Activated naive CD4-positive, alpha-beta T cell treated with anti-CD3 and anti-CD28 coated beads, Interleukin-2, amount 10 ng/mL, durations not matched to agents 7 days and 5 days (primary cell): ENCODE data around the gene DCAKD.

Experiments
- CTCF ChIA-PET: fragments of 350-600 bp; sonication (Branson Sonifier 250); formaldehyde crosslinking; loops from one replicate; lab custom pipeline; 2021; ENCODE audit warnings: antibody characterized with exemption; lab: Charles Lee
- DNase-seq: peaks from one replicate; pipeline ENCODE4 v3.0.0-alpha.2; 2020
- H3K27ac Mint-ChIP-seq: one replicate; pipeline ENCODE4 v1.8.0; 2021; ENCODE audit warnings: mild to moderate bottlenecking, moderate library complexity, mixed read lengths
- H3K27me3 Mint-ChIP-seq: one replicate; pipeline ENCODE4 v1.8.0; 2021; ENCODE audit warnings: mild to moderate bottlenecking, mixed read lengths
- H3K36me3 Mint-ChIP-seq: one replicate; pipeline ENCODE4 v1.8.0; 2021; ENCODE audit warnings: mixed read lengths
- H3K4me1 Mint-ChIP-seq: one replicate; pipeline ENCODE4 v1.8.0; 2021; ENCODE audit warnings: mixed read lengths
- H3K4me3 Mint-ChIP-seq: one replicate; pipeline ENCODE4 v1.8.0; 2021; ENCODE audit warnings: mild to moderate bottlenecking, moderate library complexity, mixed read lengths
- H3K9me3 Mint-ChIP-seq: one replicate; pipeline ENCODE4 v1.8.0; 2021; ENCODE audit warnings: mixed read lengths

DCAKD gene

GRCh38 chr17:45086865-45087503, 35.6 kb upstream of the DCAKD start:
- CTCF ChIA-PET, result interaction anchor here (1.1 to 6.2 kb wide), 3 partner anchors 12 to 44 kb away, joined by 3 to 28 read pairs (median 3); no protein-coding TSS in a partner anchor
- H3K9me3 Mint-ChIP-seq, result no peaks in the 10 kb centered on the region
- H3K36me3 Mint-ChIP-seq, result peaks cover 51% of the 10 kb centered on the region
- H3K27ac Mint-ChIP-seq, result no peak overlapping the region
- DNase-seq, result no peak
- H3K27me3 Mint-ChIP-seq, result no peaks in the 10 kb centered on the region
- peaks cover 9% of the 10 kb centered on the region for H3K4me1 Mint-ChIP-seq
- H3K4me3 Mint-ChIP-seq, result no peak overlapping the region

- Mint-ChIP-seq H3K4me3 (no peak overlapping the region), H3K27ac (no peak overlapping the region), H3K27me3 (no peaks in the 10 kb centered on the region), H3K9me3 (no peaks in the 10 kb centered on the region), H3K36me3 (peaks cover 52% of the 10 kb centered on the region), H3K4me1 (peaks cover 9% of the 10 kb centered on the region)
- no peak for DNase-seq
- CTCF ChIA-PET, result interaction anchor here (1.4 to 6.2 kb wide), 2 partner anchors 12 to 45 kb away, joined by 3 to 28 read pairs; no protein-coding TSS in a partner anchor
Observed at GRCh38 chr17:45086391-45086790, 35.0 kb upstream of the DCAKD start.

GRCh38 chr17:45081047-45081703, 29.7 kb upstream of the DCAKD start:
- Mint-ChIP-seq H3K9me3 (no peaks in the 10 kb centered on the region), H3K4me1 (peaks cover 6% of the 10 kb centered on the region), H3K27ac (peak overlapping the region; percentile 49), H3K36me3 (peaks cover 31% of the 10 kb centered on the region), H3K4me3 (no peak overlapping the region), H3K27me3 (no peaks in the 10 kb centered on the region)
- CTCF ChIA-PET, result interaction anchor here (1.6 kb wide), 1 partner anchor 18 kb away, joined by 5 read pairs; no protein-coding TSS in a partner anchor
- no peak for DNase-seq

- CTCF ChIA-PET, result no interaction called here
- Mint-ChIP-seq H3K4me3 (no peak overlapping the region), H3K4me1 (peaks cover 6% of the 10 kb centered on the region), H3K36me3 (peaks cover 30% of the 10 kb centered on the region), H3K9me3 (no peaks in the 10 kb centered on the region), H3K27ac (no peak overlapping the region), H3K27me3 (no peaks in the 10 kb centered on the region)
- DNase-seq, result no peak
Observed at GRCh38 chr17:45077643-45078042, 26.2 kb upstream of the DCAKD start.

- H3K27ac Mint-ChIP-seq, result no peak overlapping the region
- DNase-seq, result no peak
- CTCF ChIA-PET, result interaction anchor here (0.7 to 1.4 kb wide), 3 partner anchors 12 to 62 kb away, joined by 3 to 4 read pairs (median 3); partner anchors contain the start of gene ACBD4
- H3K4me3 Mint-ChIP-seq, result no peak overlapping the region
- H3K27me3 Mint-ChIP-seq, result no peaks in the 10 kb centered on the region
- H3K36me3 Mint-ChIP-seq, result peaks cover 29% of the 10 kb centered on the region
- H3K9me3 Mint-ChIP-seq, result no peaks in the 10 kb centered on the region
- peaks cover 6% of the 10 kb centered on the region for H3K4me1 Mint-ChIP-seq
Observed at GRCh38 chr17:45073414-45074070, 22.1 kb upstream of the DCAKD start.

GRCh38 chr17:45070809-45071208, 19.4 kb upstream of the DCAKD start:
- Mint-ChIP-seq H3K36me3 (peaks cover 35% of the 10 kb centered on the region), H3K4me1 (peaks cover 2% of the 10 kb centered on the region), H3K27me3 (no peaks in the 10 kb centered on the region)

GRCh38 chr17:45070001-45070400, 18.6 kb upstream of the DCAKD start:
- CTCF ChIA-PET, result no interaction called here
- H3K36me3 Mint-ChIP-seq, result peaks cover 37% of the 10 kb centered on the region
- H3K27ac Mint-ChIP-seq, result no peak overlapping the region
- no peak for DNase-seq
- no peak overlapping the region for H3K4me3 Mint-ChIP-seq
- H3K9me3 Mint-ChIP-seq, result no peaks in the 10 kb centered on the region
- H3K4me1 Mint-ChIP-seq, result peaks cover 4% of the 10 kb centered on the region
- no peaks in the 10 kb centered on the region for H3K27me3 Mint-ChIP-seq

More at GRCh38 chr17:45070809-45071208, 19.4 kb upstream of the DCAKD start:
- no peak overlapping the region for H3K27ac Mint-ChIP-seq
- no peak for DNase-seq
- H3K4me3 Mint-ChIP-seq, result no peak overlapping the region
- CTCF ChIA-PET, result interaction anchor here (1.3 to 1.4 kb wide), 2 partner anchors 8 to 16 kb away, joined by 4 to 5 read pairs; no protein-coding TSS in a partner anchor
- no peaks in the 10 kb centered on the region for H3K9me3 Mint-ChIP-seq

GRCh38 chr17:45067637-45068036, 16.2 kb upstream of the DCAKD start:
- peaks cover 22% of the 10 kb centered on the region for H3K4me1 Mint-ChIP-seq
- no peaks in the 10 kb centered on the region for H3K9me3 Mint-ChIP-seq
- peaks cover 30% of the 10 kb centered on the region for H3K36me3 Mint-ChIP-seq
- H3K27ac Mint-ChIP-seq, result no peak overlapping the region
- no peak for DNase-seq
- no peaks in the 10 kb centered on the region for H3K27me3 Mint-ChIP-seq
- CTCF ChIA-PET, result interaction anchor here (2.2 kb wide), 1 partner anchor 68 kb away, joined by 7 read pairs; the partner anchor contains the start of gene ACBD4
- H3K4me3 Mint-ChIP-seq, result no peak overlapping the region

GRCh38 chr17:45063198-45063597, 11.8 kb upstream of the DCAKD start:
- Mint-ChIP-seq H3K4me1 (peaks cover 50% of the 10 kb centered on the region), H3K9me3 (no peaks in the 10 kb centered on the region), H3K27ac (peak overlapping the region; percentile 58), H3K27me3 (peaks cover 4% of the 10 kb centered on the region), H3K4me3 (peak overlapping the region; percentile 15), H3K36me3 (peaks cover 26% of the 10 kb centered on the region)
- DNase-seq, result no peak
- CTCF ChIA-PET, result interaction anchor here (0.7 to 1.7 kb wide), 2 partner anchors 8 to 94 kb away, joined by 3 to 4 read pairs; no protein-coding TSS in a partner anchor

GRCh38 chr17:45061606-45062205, 10.3 kb upstream of the DCAKD start:
- Mint-ChIP-seq H3K4me1 (peaks cover 50% of the 10 kb centered on the region), H3K27ac (peak overlapping the region; percentile 99), H3K36me3 (peaks cover 18% of the 10 kb centered on the region), H3K27me3 (peaks cover 4% of the 10 kb centered on the region), H3K4me3 (peak overlapping the region; percentile 100), H3K9me3 (no peaks in the 10 kb centered on the region)
- no peak for DNase-seq
- CTCF ChIA-PET, result interaction anchor here (0.9 to 1.1 kb wide), 2 partner anchors 36 to 73 kb away, joined by 3 to 5 read pairs; partner anchors contain the start of gene ACBD4

GRCh38 chr17:45060797-45061605, 9.6 kb upstream of the DCAKD start, which contains the start of gene NMT1:
NMT1 (plus strand) TSS chr17:45061317; CDS start chr17:45061330, 13 bp downstream.
- DNase-seq, result peak; percentile 98
- peak within 1 kb of the TSS; percentile 99 for H3K27ac Mint-ChIP-seq
- H3K4me1 Mint-ChIP-seq, result peaks cover 48% of the 10 kb centered on the region
- CTCF ChIA-PET, result interaction anchor here (0.9 to 1.1 kb wide), 2 partner anchors 37 to 74 kb away, joined by 3 to 5 read pairs; partner anchors contain the start of gene ACBD4
- peaks cover 18% of the 10 kb centered on the region for H3K36me3 Mint-ChIP-seq
- H3K4me3 Mint-ChIP-seq, result peak within 1 kb of the TSS; percentile 100
- peaks cover 4% of the 10 kb centered on the region for H3K27me3 Mint-ChIP-seq
- no peaks in the 10 kb centered on the region for H3K9me3 Mint-ChIP-seq

- Mint-ChIP-seq H3K4me1 (peaks cover 51% of the 10 kb centered on the region), H3K9me3 (no peaks in the 10 kb centered on the region), H3K36me3 (peaks cover 21% of the 10 kb centered on the region), H3K27me3 (peaks cover 4% of the 10 kb centered on the region), H3K27ac (peak overlapping the region; percentile 99), H3K4me3 (peak overlapping the region; percentile 100)
- no peak for DNase-seq
- CTCF ChIA-PET, result interaction anchor here (0.9 to 1.1 kb wide), 2 partner anchors 38 to 75 kb away, joined by 3 to 5 read pairs; partner anchors contain the start of gene ACBD4
Observed at GRCh38 chr17:45060382-45060796, 9.0 kb upstream of the DCAKD start.
